GM18951 (cell line): ENCODE data around the gene TTC12.

ENCODE experiments used
- POLR2A ChIP-seq: IDR thresholded peaks from 4 replicates; pipeline ENCODE4 v1.6.1; 2011; ENCODE audit warnings: mild to moderate bottlenecking; ENCODE audit not compliant: insufficient read length, insufficient read depth; ENCODE audit errors: extremely low read depth
- in situ Hi-C: fragments of 300-500 bp; cut with MboI; formaldehyde crosslinking; loops from one replicate; pipeline ENCODE4 v1.12.0; 2022; ENCODE audit warnings: low sequenced_read_pairs, mixed read lengths, inconsistent platforms; ENCODE audit not compliant: unreplicated experiment

The TTC12 gene

GRCh38 chr11:113316256-113316655 lies 1.9 kb downstream of the TTC12 start:
- in situ Hi-C loops: loop anchor here (25.0 kb wide), 1 partner anchor 421 kb away; no protein-coding TSS in a partner anchor
- TF ChIP-seq POLR2A: no peak

- TF ChIP-seq POLR2A: no peak
- in situ Hi-C loops: loop anchor here (25.0 kb wide), 1 partner anchor 420 kb away; no protein-coding TSS in a partner anchor
Observed at GRCh38 chr11:113317339-113317738, 3.0 kb downstream of the TTC12 start.

- in situ Hi-C loops: loop anchor here (25.0 kb wide), 1 partner anchor 418 kb away; no protein-coding TSS in a partner anchor
- TF ChIP-seq POLR2A: no peak
Observed at GRCh38 chr11:113319085-113319484, 4.7 kb downstream of the TTC12 start.

- in situ Hi-C loops: loop anchor here (25.0 kb wide), 1 partner anchor 415 kb away; no protein-coding TSS in a partner anchor
- no peak for TF ChIP-seq POLR2A
Observed at GRCh38 chr11:113322158-113322557, 7.8 kb downstream of the TTC12 start.

- in situ Hi-C loops: loop anchor here (25.0 kb wide), 1 partner anchor 413 kb away; no protein-coding TSS in a partner anchor
- no peak for TF ChIP-seq POLR2A
Observed at GRCh38 chr11:113324250-113324649, 9.9 kb downstream of the TTC12 start.

GRCh38 chr11:113329725-113330124 lies 15.3 kb downstream of the TTC12 start:
- in situ Hi-C loops: no loop called here
- TF ChIP-seq POLR2A: no peak

GRCh38 chr11:113331441-113331840 lies 17.1 kb downstream of the TTC12 start:
- TF ChIP-seq POLR2A: no peak
- in situ Hi-C loops: no loop called here

- no peak for TF ChIP-seq POLR2A
- in situ Hi-C loops: no loop called here
Observed at GRCh38 chr11:113332023-113332422, 17.6 kb downstream of the TTC12 start.

GRCh38 chr11:113332638-113333329 lies 18.4 kb downstream of the TTC12 start:
- in situ Hi-C loops: no loop called here
- no peak for TF ChIP-seq POLR2A

- in situ Hi-C loops: no loop called here
- no peak for TF ChIP-seq POLR2A
Observed at GRCh38 chr11:113334183-113334582, 19.8 kb downstream of the TTC12 start.

- TF ChIP-seq POLR2A: no peak
- in situ Hi-C loops: no loop called here
Observed at GRCh38 chr11:113338730-113339129, 24.3 kb downstream of the TTC12 start.

- in situ Hi-C loops: no loop called here
- no peak for TF ChIP-seq POLR2A
Observed at GRCh38 chr11:113339929-113340589, 25.7 kb downstream of the TTC12 start.

GRCh38 chr11:113341388-113342165 lies 27.2 kb downstream of the TTC12 start:
- in situ Hi-C loops: no loop called here
- TF ChIP-seq POLR2A: no peak
